ENCODE data around the gene ABCC11. TPM values are rescaled to one million over a fixed set of nuclear protein-coding genes. Genes with fewer than 3 reads are reported as not detected.

ABCC11 gene
- total RNA-seq, 1 donor from 2014 or later = 0.96 TPM

GRCh38 chr16:48133455-48134211 lies 113.7 kb downstream of the ABCC11 start:
- no peak for DNase-seq (ENCODE audit: low spot score)

- no peak for DNase-seq (ENCODE audit: low spot score)
Observed at GRCh38 chr16:48132696-48133095, 114.6 kb downstream of the ABCC11 start.

- no peak for DNase-seq (ENCODE audit: low spot score)
Observed at GRCh38 chr16:48131201-48131935, 116.0 kb downstream of the ABCC11 start.

- no peak for DNase-seq (ENCODE audit: low spot score)
Observed at GRCh38 chr16:48129926-48130325, 117.4 kb downstream of the ABCC11 start.

- no peak for DNase-seq (ENCODE audit: low spot score)
Observed at GRCh38 chr16:48128769-48129168, 118.6 kb downstream of the ABCC11 start.

- peak; percentile 85 for DNase-seq (ENCODE audit: low spot score)
Observed at GRCh38 chr16:48126801-48127644, 120.3 kb downstream of the ABCC11 start.

- DNase-seq (ENCODE audit: low spot score) = no peak
Observed at GRCh38 chr16:48125888-48126287, 121.5 kb downstream of the ABCC11 start.

GRCh38 chr16:48124266-48124665 lies 123.1 kb downstream of the ABCC11 start:
- DNase-seq (ENCODE audit: low spot score) = no peak

GRCh38 chr16:48123104-48123788 lies 124.1 kb downstream of the ABCC11 start:
- peak; percentile 46 for DNase-seq (ENCODE audit: low spot score)

GRCh38 chr16:48121276-48121675 lies 126.1 kb downstream of the ABCC11 start:
- no peak for DNase-seq (ENCODE audit: low spot score)

GRCh38 chr16:48118841-48119240 lies 128.5 kb downstream of the ABCC11 start:
- no peak for DNase-seq (ENCODE audit: low spot score)

- peak; percentile 10 for DNase-seq (ENCODE audit: low spot score)
Observed at GRCh38 chr16:48117217-48118105, 129.9 kb downstream of the ABCC11 start.

Other genes starting within 250 kb of the ABCC11 start
- gene ABCC12, start 91.5 kb downstream of the ABCC11 start, total RNA-seq (ENCODE audit: insufficient read depth, low replicate concordance) = not detected
- 43.6 TPM for gene LONP2, start 3.2 kb downstream of the ABCC11 start, total RNA-seq (ENCODE audit: insufficient read depth, low replicate concordance)
- 93.4 TPM for gene SIAH1, start 137.9 kb upstream of the ABCC11 start, total RNA-seq (ENCODE audit: insufficient read depth, low replicate concordance)